Heart left ventricle (tissue), 13 donors: Measurements from ENCODE around the gene LSS.

Source experiments
- POLR2A ChIP-seq, 2 donors: fragments of 450-650 bp; IDR thresholded peaks; one replicate each; pipeline ENCODE4 v1.6.1; 2017; ENCODE audit warnings: antibody characterized with exemption in 2 of 2, mild to moderate bottlenecking in 2 of 2, moderate library complexity in 2 of 2
- TF ChIP-seq, protein P1 (sequence below), 12 donors: fragments of 200-600 bp; sonication (generic) in 4 of 12; IDR thresholded peaks; one replicate each; pipeline versions ENCODE4 v1.5.0 to v1.8.0; 2018 to 2022; ENCODE audit warnings: antibody characterized with exemption in 12 of 12, mild to moderate bottlenecking in 5 of 12
- donor health status: ischemic (EF 13 %, LVEDD 7.1; RV severe dilation, severe dysfunction).
- donor health status: DM: no; HTN: yes; CAD: no.
- donor health status: DM: no; HTN: no; CAD: no.
- donor health status: ischemic (EF 25% LVEDD 6.9; RV normal size, moderate dysfunction).
- donor health status: ischemic (EF 25% LVEDD 5.7; RV mildly dilated, moderate dysfunction).
- donor health status: ischemic (EF 35%, LVEDD 5.7; RV mildly dilated, moderate dysfunction).
- donor health status: nonischemic (EF 11% LVEDD 7.7; RV severe dilation, severe dysfunction).
- donor health status: DM: yes; HTN: yes; CAD: no.
- donor health status: PGD.
- donor health status: ischemic (EF 29% LVEDD 5.4; RV normal size, mild dysfunction).
- donor health status: nonischemic (EF 23%, LVEDD 6.1; RV moderate dilation, normal function).

DNA sequence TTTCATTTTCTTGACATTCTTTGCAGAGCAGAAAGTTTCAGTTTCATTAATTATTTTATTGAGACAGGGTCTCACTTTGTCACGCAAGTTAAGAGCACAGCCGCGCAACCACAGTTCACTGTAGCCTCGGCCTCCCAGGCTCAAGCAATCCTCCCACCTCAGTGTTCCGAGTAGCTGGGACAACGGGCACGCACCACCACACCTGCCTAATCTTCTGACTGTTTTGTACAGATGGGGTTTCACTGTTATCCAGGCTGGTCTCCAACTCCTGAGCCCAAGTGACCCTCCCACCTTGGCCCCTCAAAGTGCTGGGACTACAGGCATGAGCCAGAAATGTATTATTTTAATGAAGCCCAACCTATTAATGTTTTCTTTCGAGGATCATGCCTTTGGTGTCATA lies 41.3 kb downstream of the LSS start:
- TF ChIP-seq POLR2A (IDR thresholded peaks at IDR 0.05), result no peak
- TF ChIP-seq, protein P1, sequence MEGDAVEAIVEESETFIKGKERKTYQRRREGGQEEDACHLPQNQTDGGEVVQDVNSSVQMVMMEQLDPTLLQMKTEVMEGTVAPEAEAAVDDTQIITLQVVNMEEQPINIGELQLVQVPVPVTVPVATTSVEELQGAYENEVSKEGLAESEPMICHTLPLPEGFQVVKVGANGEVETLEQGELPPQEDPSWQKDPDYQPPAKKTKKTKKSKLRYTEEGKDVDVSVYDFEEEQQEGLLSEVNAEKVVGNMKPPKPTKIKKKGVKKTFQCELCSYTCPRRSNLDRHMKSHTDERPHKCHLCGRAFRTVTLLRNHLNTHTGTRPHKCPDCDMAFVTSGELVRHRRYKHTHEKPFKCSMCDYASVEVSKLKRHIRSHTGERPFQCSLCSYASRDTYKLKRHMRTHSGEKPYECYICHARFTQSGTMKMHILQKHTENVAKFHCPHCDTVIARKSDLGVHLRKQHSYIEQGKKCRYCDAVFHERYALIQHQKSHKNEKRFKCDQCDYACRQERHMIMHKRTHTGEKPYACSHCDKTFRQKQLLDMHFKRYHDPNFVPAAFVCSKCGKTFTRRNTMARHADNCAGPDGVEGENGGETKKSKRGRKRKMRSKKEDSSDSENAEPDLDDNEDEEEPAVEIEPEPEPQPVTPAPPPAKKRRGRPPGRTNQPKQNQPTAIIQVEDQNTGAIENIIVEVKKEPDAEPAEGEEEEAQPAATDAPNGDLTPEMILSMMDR (IDR thresholded peaks at IDR 0.05), result no peak
